Stomach (tissue), 9 donors: ENCODE data around the gene OSTF1. TPM values are rescaled to one million over a fixed set of nuclear protein-coding genes. Genes with fewer than 3 reads are reported as not detected.

Experiments
- DNase-seq, 2 donors: peaks; one replicate each; pipeline versions ENCODE4 v3.0.0 to v3.0.0-alpha.2; 2013 to 2019
- H3K27ac ChIP-seq, 5 donors: fragments of 200-600 bp in 4 of 5; sonication (generic) in 4 of 5; one replicate each; pipeline ENCODE4 v1.5.1; 2013 to 2019; ENCODE audit warnings: mild to moderate bottlenecking in 1 of 5, moderate library complexity in 1 of 5
- H3K27me3 ChIP-seq, 3 donors: fragments of 200-600 bp; sonication (generic); one replicate each; pipeline ENCODE4 v1.5.1; 2017 to 2019; ENCODE audit warnings: mixed run types in 1 of 3
- H3K36me3 ChIP-seq, 4 donors: fragments of 200-600 bp; sonication (generic); 1 replicate in 3 of 4; 2 replicates in 1 of 4; pipeline ENCODE4 v1.5.1; 2016 to 2019
- H3K4me1 ChIP-seq, 4 donors: fragments of 200-600 bp; sonication (generic); one replicate each; pipeline ENCODE4 v1.5.1; 2016 to 2019
- H3K4me3 ChIP-seq, 4 donors: fragments of 200-600 bp; sonication (generic) in 3 of 4; one replicate each; pipeline ENCODE4 v1.5.1; 2016 to 2019; ENCODE audit warnings: mild to moderate bottlenecking in 1 of 4
- H3K9me3 ChIP-seq, 4 donors: fragments of 200-600 bp; sonication (generic); one replicate each; pipeline ENCODE4 v1.5.1; 2016 to 2019
- EP300 ChIP-seq: sonication (generic); formaldehyde crosslinking; IDR thresholded peaks from one replicate; pipeline ENCODE4 v1.6.1; 2017; ENCODE audit warnings: antibody characterized with exemption
- POLR2A ChIP-seq, 4 donors: fragments of 450-650 bp; IDR thresholded peaks; one replicate each; pipeline ENCODE4 v1.6.1; 2016; ENCODE audit warnings: antibody characterized with exemption in 4 of 4, control low read depth in 2 of 4, mild to moderate bottlenecking in 1 of 4, moderate library complexity in 1 of 4
- POLR2AphosphoS5 ChIP-seq, 3 donors: sonication (generic); formaldehyde crosslinking; IDR thresholded peaks; one replicate each; pipeline ENCODE4 v1.6.1; 2016; ENCODE audit warnings: antibody characterized with exemption in 3 of 3
- WGBS, 5 donors: extraction: QIAGEN DNeasy Blood & Tissue Kit in 3 of 5; methylation state at CpG; one replicate each; pipeline versions ENCODE4 v1.1.5 to v1.1.7; 2013 to 2018; 5-methylcytosine and 5-hydroxymethylcytosine counted together
- intact Hi-C: fragments of 100-400 bp; cut with DNase I; formaldehyde crosslinking; loops from one replicate; pipeline ENCODE4 v1.15.1; 2023; ENCODE audit warnings: low total_unique reads
- polyA plus RNA-seq, 3 donors: library from polyadenylated mRNA; stranded (reverse); fragments of 200-250 nt; gene quantifications; one replicate each; pipeline ENCODE4 v1.2.3, GENCODE V29; 2013
- total RNA-seq, 5 donors: library from RNA; depleted of rRNA; stranded (reverse); fragments of >200 nt; gene quantifications; one replicate each; pipeline versions ENCODE4 v1.1.0 to v1.2.3, GENCODE V29; 2014 to 2016
- TF ChIP-seq, protein P1 (sequence below), 7 experiments: fragments of 450-650 bp in 4 of 7; fragments of 200-600 bp in 3 of 7; sonication (generic) in 3 of 7; IDR thresholded peaks; one replicate each; pipeline ENCODE4 v1.5.1; 2016 to 2019; ENCODE audit warnings: antibody characterized with exemption in 7 of 7, control low read depth in 2 of 7, mild to moderate bottlenecking in 1 of 7
- donor health status: healthy with polysubstance abuse.
- donor health status: Bipolar disorder and iron deficiency.
- donor health status: healthy.

Gene OSTF1
- total and polyA plus RNA-seq, 8 donors: 2.2 to 79.4 (median 43.5) TPM; not detected in 1

DNA sequence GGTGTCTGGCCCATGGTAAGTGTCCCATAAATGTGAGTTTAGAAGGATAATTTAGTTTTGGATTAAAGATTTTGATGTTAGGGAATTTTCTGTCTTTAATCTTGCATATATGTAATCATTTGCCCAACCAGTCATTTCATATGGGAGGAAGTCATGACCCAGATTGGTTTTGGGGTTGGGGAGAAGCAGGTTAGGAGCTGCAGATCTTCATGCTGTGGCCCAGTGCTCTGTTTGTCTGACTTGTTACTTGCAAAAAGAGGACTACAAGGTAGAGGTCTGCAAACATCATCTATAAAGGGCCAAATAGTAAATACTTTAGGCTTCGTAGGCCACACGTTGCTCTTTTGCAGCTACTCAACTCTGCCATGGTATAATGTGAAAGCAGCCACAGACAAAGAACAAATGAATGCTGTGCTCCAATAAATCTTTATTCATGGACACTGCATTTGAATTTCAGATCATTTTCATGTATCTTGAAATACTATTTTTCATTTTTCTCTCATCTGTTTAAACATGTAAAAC is 16.8 kb downstream of the OSTF1 start:
- Histone ChIP-seq H3K27me3 (no peaks in the 10 kb centered on the region), H3K27ac (no peak overlapping the region), H3K4me3 (no peak overlapping the region), H3K9me3 (no peaks in the 10 kb centered on the region), H3K36me3 (peaks cover 0 to 7% (median 0%) of the 10 kb centered on the region in 4 donors), H3K4me1 (peaks cover 0 to 84% (median 43%) of the 10 kb centered on the region in 4 donors)
- WGBS, 5 donors: 73 to 90% (median 86%) methylated on average over 2 of the region's 2 CpGs
- TF ChIP-seq EP300 (no peak), POLR2A (IDR thresholded peaks at IDR 0.05) (no peak), POLR2AphosphoS5 (IDR thresholded peaks at IDR 0.05) (no peak)
- TF ChIP-seq, protein P1, sequence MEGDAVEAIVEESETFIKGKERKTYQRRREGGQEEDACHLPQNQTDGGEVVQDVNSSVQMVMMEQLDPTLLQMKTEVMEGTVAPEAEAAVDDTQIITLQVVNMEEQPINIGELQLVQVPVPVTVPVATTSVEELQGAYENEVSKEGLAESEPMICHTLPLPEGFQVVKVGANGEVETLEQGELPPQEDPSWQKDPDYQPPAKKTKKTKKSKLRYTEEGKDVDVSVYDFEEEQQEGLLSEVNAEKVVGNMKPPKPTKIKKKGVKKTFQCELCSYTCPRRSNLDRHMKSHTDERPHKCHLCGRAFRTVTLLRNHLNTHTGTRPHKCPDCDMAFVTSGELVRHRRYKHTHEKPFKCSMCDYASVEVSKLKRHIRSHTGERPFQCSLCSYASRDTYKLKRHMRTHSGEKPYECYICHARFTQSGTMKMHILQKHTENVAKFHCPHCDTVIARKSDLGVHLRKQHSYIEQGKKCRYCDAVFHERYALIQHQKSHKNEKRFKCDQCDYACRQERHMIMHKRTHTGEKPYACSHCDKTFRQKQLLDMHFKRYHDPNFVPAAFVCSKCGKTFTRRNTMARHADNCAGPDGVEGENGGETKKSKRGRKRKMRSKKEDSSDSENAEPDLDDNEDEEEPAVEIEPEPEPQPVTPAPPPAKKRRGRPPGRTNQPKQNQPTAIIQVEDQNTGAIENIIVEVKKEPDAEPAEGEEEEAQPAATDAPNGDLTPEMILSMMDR (IDR thresholded peaks at IDR 0.05): no peak
- intact Hi-C loops: no loop called here
- no peak for DNase-seq

DNA sequence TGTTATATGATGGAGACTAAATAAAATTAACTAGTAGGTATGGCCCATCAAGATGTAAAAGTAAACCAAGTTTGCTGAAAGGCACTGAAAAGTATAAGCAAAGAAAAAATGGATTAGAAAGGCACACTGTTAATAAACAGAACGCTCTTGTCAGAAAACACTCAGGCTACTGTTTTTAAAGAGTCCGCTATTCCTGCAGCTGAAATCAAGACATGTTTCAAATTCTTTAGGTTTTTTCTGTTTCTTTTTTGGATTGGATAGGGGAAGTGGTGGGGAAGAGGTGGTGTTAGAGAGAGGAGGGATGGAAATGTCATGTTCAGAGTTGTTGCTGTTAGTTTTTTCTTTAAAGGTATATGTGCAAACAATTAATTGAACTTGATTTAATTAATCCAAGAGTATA is 17.5 kb downstream of the OSTF1 start:
- intact Hi-C loops: no loop called here
- no peak for DNase-seq
- no peak overlapping the region for H3K4me3 ChIP-seq
- H3K4me1 ChIP-seq: peaks cover 0 to 84% (median 42%) of the 10 kb centered on the region in 4 donors
- WGBS, 5 donors: 69 to 81% (median 74%) methylated on average over 2 of the region's 2 CpGs
- peaks cover 0 to 7% (median 0%) of the 10 kb centered on the region in 4 donors for H3K36me3 ChIP-seq
- H3K27ac ChIP-seq: peak overlapping the region in 1 of 5 donors; percentile 74
- no peaks in the 10 kb centered on the region for H3K9me3 ChIP-seq
- TF ChIP-seq, protein P1 (IDR thresholded peaks at IDR 0.05): no peak
- TF ChIP-seq POLR2AphosphoS5 (IDR thresholded peaks at IDR 0.05): no peak
- no peak for TF ChIP-seq EP300
- TF ChIP-seq POLR2A (IDR thresholded peaks at IDR 0.05): no peak
- H3K27me3 ChIP-seq: no peaks in the 10 kb centered on the region

DNA sequence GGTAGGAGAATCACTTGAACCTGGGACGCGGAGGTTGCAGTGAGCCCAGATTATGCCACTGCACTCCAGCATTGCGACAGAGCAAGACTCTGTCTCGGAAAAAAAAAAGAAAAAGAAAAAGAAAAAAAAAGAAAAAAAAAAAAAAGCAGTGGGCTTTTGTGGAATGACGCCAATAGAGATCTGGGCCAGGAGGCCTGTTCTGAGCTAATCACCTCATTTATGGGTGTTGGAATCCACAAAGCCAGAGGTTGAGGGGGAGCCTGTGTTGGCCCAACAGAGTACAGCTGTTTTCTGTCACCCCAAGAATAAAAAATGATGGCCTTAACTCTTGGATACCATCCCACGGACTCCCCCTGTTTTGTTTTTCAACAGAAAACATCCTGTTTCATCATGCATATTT is 18.5 kb downstream of the OSTF1 start:
- H3K4me3 ChIP-seq: no peak overlapping the region
- H3K27me3 ChIP-seq: no peaks in the 10 kb centered on the region
- peak overlapping the region in 3 of 5 donors; percentile 38 to 74 (median 59) for H3K27ac ChIP-seq
- intact Hi-C loops: no loop called here
- peak in 1 of 2 donors; percentile 66 for DNase-seq
- H3K9me3 ChIP-seq: no peaks in the 10 kb centered on the region
- H3K36me3 ChIP-seq: peaks cover 0 to 7% (median 0%) of the 10 kb centered on the region in 4 donors
- peaks cover 0 to 84% (median 44%) of the 10 kb centered on the region in 4 donors for H3K4me1 ChIP-seq
- TF ChIP-seq, protein P1 (IDR thresholded peaks at IDR 0.05): no peak
- TF ChIP-seq EP300 (no peak), POLR2A (IDR thresholded peaks at IDR 0.05) (no peak), POLR2AphosphoS5 (IDR thresholded peaks at IDR 0.05) (no peak)
- WGBS, 5 donors: 76 to 81% (median 79%) methylated on average over 6 of the region's 6 CpGs

DNA sequence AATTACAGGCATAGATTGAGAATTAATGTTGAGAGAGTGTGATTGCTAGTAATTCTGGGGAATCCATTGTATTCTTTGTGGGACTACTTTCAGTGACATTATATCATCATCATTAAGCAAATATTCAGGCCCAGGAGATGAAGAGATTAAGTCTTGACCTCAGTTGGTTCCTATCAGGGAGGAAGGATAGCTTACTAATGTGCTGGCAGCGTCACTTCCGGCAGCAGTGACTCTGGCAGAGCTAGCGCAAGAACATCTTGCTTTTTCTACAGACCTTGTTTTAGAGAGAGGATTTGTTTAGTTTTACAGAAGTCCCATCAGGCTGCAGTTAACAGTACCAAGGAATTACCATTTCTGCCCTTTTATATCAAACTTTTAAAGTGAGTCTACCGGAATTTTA is 20.3 kb downstream of the OSTF1 start:
- H3K9me3 ChIP-seq: no peaks in the 10 kb centered on the region
- TF ChIP-seq POLR2A (IDR thresholded peaks at IDR 0.05) (no peak), POLR2AphosphoS5 (IDR thresholded peaks at IDR 0.05) (peak in 2 of 3 donors; percentile 24 to 26), EP300 (no peak)
- TF ChIP-seq, protein P1 (IDR thresholded peaks at IDR 0.05): no peak
- peak; percentile 45 to 49 for DNase-seq
- 53 to 69% (median 61%) methylated on average over 4 of the region's 4 CpGs for WGBS, 5 donors
- H3K27me3 ChIP-seq: no peaks in the 10 kb centered on the region
- peak overlapping the region in 4 of 5 donors; percentile 22 to 74 (median 59) for H3K27ac ChIP-seq
- H3K4me3 ChIP-seq: no peak overlapping the region
- intact Hi-C loops: no loop called here
- peaks cover 0 to 96% (median 51%) of the 10 kb centered on the region in 4 donors for H3K4me1 ChIP-seq
- no peaks in the 10 kb centered on the region for H3K36me3 ChIP-seq
